Endometrial microvascular endothelial cells (primary cell): ENCODE results near the gene GRIN2C. TPM values are rescaled to one million over a fixed set of nuclear protein-coding genes. Genes with fewer than 3 reads are reported as not detected.

Source experiments
- in situ Hi-C: cut with HindIII; loops from 2 replicates; pipeline ENCODE4 v1.10.0; 2017; ENCODE audit warnings: low sequenced_read_pairs, low pct_unique_long_range_greater_than_20kb; ENCODE audit errors: inconsistent ontology term
- total RNA-seq: library from RNA; depleted of rRNA; stranded (reverse); fragments of >200 nt; gene quantifications from one replicate; pipeline ENCODE4 v1.2.3, GENCODE V29; 2015; ENCODE audit errors: inconsistent ontology term

Gene GRIN2C
- total RNA-seq, 1 donor from 2014 or later = not detected

DNA sequence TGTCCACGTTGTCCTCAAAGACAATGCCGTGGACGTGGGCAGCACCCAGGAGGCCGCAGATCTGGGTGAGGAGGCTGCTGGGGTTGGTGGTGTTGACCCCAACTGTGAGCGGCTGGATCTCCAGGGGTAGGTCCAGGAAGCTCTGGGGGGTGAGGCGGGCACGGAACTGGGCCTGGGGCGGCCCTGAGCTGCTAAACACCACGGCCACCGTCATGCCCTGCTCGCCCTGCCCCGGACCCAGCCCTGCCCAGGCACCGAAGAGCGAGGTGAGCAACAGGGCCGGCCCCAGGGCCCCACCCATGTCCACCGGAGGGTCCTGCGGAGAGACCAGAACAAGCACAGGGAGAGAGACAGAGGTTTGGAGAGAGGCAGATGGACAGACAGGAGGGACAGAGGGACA lies 4.9 kb downstream of the GRIN2C start:
- in situ Hi-C loops = no loop called here

- in situ Hi-C loops = no loop called here
Measured at GRCh38 chr17:74853669-74854068, 6.0 kb downstream of the GRIN2C start.

GRCh38 chr17:74853048-74853397 lies 6.7 kb downstream of the GRIN2C start:
- in situ Hi-C loops = no loop called here

DNA sequence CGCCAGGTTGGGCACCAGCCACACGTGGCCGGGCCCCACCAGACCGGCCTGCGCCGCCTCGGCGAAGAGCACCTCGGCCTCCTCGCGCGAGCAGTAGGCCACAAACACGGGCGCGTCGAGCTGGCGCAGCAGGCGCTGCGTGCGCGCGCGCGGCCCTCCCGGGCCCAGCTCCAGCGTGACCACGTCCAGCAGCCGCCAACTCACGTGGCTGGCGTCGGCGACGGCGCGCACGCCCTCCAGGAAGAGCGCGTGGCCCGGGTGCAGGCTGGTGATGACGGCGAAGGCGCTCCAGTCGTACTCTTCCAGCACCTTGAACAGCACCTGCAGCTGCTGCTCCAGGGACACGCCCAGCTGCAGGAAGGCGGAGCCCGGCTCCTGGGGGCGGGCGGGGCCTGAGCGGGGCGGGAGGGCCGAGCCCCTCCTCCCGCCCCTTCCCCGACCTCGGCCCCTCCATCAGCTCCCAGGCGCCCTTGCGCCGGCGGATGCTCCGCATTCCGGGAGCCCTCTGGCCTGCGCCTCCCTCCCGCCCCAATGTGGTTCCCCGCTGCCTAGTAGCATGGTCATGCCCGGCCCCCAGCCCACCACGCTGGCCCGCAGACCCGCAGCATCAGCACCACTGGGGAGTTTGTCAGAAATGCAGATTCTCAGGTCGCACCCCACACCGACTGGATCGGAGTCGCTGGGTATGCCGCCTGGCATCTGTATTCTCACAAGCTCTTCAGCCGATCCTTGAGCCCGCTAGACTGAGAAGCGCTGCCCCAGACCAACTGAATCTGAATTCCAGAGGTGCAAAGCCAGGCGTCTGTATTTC lies 7.2 kb downstream of the GRIN2C start:
- in situ Hi-C loops = no loop called here

GRCh38 chr17:74851612-74852236 lies 8.0 kb downstream of the GRIN2C start:
- in situ Hi-C loops = no loop called here

- in situ Hi-C loops = no loop called here
Measured at GRCh38 chr17:74850914-74851313, 8.8 kb downstream of the GRIN2C start.

- in situ Hi-C loops = no loop called here
Measured at GRCh38 chr17:74850310-74850709, 9.4 kb downstream of the GRIN2C start.

DNA sequence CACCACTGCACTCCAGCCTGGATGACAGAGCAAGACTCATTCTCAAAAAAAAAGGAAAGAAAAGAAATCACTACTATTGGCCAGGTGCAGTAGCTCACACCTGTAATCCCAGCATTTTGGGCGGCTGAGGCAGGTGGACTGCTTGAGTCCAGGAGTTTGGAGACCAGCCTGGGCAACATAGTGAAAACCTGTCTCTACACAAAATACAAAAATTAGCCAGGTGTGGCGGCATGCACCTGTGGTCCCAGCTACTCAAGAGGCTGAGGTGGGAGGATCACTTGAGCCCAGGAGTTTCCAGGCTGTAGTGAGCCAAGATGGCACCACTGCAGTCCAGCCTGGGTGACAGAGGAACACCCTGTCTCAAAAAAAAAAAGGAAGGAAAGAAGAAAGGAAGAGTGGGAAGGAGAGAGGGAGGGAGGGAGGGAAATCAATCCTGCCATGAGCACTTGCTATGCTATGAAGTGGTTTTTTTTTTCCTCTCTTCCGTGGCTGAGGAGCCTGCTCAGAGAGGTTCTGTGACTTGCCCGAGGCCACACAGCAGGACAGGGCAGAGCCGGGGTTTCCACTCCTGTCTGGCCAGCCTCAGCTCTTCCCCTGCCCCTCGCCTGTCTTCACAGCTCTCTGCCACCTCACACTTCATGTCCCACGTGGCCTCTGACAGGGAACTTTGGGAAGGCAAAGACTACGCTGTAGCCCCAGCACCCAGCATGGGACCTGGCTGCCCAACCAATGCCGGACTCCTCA lies 10.9 kb downstream of the GRIN2C start:
- in situ Hi-C loops = no loop called here

- in situ Hi-C loops = no loop called here
Measured at GRCh38 chr17:74846621-74847020, 13.1 kb downstream of the GRIN2C start.

GRCh38 chr17:74843352-74843627 lies 16.4 kb downstream of the GRIN2C start:
- in situ Hi-C loops = no loop called here

DNA sequence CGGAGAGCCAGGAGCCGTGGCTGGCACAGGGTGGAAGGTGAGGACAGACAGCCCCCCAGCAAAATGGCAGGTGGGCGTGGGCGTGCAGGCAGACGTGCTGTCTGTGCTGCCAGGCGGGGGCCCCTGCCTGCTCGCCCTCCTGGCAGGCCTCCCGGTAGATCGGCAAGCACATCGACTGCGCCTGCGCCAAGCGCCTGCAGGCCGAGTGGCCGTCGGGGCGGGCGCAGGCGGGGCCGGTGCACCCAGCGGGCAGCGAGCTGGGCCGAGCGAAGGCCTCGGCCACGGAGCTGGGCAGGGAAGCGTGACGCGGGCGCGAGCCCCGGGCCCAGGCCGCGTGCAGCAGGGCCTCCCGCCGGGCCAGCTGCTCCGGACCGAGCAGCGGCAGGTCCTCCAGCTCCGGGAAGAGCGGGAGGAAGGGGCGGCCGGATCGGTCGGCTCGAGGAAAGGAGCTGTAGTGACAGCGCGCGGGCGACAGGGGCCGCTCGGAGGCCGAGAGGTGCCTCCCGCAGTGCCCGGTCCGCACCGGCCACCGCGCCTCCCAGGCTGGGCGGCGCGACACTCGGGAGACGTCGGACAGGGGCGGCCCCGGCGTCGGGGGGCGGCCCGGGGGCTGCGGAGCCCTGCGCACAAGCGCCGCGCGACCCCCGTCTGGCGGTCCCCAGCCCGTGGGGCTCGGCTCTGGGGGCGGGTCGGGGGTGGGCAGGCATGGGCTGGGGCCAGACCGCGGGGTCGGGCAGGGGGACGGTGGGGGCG lies 16.9 kb downstream of the GRIN2C start:
- in situ Hi-C loops = no loop called here

- in situ Hi-C loops = no loop called here
Measured at GRCh38 chr17:74842146-74842598, 17.5 kb downstream of the GRIN2C start.

DNA sequence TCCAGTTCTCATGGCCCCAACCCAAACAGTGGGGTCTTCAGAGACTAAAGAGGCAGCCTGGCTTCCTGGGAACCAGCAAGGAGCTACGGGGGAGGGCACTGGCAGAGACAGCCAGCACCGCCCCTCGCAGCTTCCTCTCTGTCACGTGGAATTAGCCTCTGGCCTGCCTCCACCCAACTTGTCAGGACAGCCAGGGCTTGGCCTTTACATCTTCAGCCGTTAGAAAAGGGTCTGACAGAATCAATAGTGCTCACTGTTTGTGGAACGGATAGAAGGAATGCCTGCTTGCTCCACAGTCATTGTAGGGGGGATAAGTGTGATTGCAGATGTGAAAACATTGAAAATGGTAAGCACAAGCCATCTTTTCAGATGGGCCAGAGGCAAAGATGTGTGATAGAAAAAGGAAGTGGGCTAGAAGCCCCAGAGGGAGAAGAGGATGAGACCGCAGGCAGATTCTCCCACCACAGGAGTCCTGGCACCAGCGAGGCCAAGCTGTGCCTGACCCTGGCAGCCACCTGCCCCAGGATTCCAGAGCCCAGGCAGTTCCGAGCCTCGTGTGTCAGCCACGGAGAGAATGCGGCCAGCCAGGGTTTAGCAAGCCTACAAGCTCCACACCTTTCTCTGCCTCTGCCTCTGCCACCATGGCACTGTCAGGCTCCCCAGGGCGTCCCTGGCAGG lies 18.6 kb downstream of the GRIN2C start:
- in situ Hi-C loops = no loop called here

- in situ Hi-C loops = no loop called here
Measured at GRCh38 chr17:74839990-74840852, 19.5 kb downstream of the GRIN2C start.

DNA sequence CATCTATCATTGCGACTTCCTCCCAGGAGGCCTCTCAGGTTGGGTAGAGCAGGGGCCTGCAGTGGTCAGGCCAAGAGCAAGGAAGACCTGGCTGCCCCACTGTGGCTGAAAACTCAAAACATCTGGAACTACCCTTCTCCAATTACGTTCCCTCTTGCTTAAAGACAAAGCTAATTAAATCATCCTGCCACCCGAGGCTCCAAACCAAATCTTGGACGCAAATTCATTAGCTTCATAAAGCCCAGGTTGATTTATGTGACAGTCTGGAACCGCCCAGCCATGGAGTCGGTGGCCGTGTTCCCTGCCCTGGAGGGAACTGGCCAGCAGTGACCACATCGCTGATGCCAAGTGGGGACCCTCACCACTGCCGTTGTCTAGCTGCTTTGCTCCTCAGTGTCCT lies 21.4 kb downstream of the GRIN2C start:
- in situ Hi-C loops = no loop called here

DNA sequence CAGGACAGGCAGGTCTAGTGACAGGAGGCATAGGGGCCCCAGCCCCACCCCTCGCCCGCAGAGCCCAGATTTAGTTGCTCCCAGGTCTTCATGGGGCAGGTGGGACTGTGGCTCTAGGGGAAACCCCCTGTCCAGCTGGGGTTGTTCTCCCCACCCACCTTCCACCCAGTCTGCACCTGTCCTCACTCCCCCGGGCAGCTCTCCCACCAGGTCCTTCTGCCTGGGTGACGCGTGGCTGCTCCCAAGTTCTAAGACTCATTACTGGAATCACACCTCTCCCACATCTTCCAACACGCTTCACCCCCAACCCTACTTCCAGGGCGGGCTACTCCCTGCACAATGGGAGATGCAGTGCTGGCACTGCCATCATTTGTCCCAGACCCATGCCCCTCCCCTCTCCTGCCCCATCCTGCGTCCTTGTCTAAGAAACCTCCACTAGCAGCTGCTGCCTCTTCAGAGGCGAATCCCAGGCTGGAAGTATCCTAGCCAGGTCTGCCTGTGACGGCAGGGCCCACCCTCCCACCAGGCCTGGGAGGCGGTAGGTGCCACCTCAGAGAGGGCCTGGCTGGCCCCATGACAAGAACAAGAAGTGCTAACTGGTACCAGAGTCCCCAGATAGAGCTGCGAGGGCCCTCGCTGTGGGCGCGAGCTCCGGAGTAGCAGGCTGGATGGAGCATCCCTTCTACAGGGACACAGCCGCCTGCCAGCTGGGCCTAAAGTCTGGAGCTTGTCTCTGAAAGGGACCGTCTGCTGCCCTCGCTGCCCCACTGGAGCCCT lies 22.8 kb downstream of the GRIN2C start:
- in situ Hi-C loops = no loop called here

- in situ Hi-C loops = no loop called here
Measured at GRCh38 chr17:74836191-74836590, 23.5 kb downstream of the GRIN2C start.
